Panc1 (cell line): ENCODE measurements around the gene TARBP2.

Experiments
- SIN3A ChIP-seq: IDR thresholded peaks from 2 replicates; pipeline ENCODE4 v1.6.1; 2012; ENCODE audit warnings: low read depth, mild to moderate bottlenecking, low read length, moderate library complexity, borderline replicate concordance; ENCODE audit not compliant: insufficient read depth
- TF ChIP-seq, protein P1 (sequence below): fragments of 450-650 bp; IDR thresholded peaks from 2 replicates; pipeline ENCODE4 v1.5.1; 2017; ENCODE audit warnings: mild to moderate bottlenecking
- TF ChIP-seq, protein P2 (sequence below), 2 experiments: IDR thresholded peaks; 2 replicates each; pipeline ENCODE4 v1.6.1; 2011 to 2012; ENCODE audit warnings: low read depth in 2 of 2, control low read depth in 1 of 2, low read length in 1 of 2, mild to moderate bottlenecking in 1 of 2, moderate library complexity in 1 of 2; ENCODE audit not compliant: insufficient read depth in 1 of 2

DNA sequence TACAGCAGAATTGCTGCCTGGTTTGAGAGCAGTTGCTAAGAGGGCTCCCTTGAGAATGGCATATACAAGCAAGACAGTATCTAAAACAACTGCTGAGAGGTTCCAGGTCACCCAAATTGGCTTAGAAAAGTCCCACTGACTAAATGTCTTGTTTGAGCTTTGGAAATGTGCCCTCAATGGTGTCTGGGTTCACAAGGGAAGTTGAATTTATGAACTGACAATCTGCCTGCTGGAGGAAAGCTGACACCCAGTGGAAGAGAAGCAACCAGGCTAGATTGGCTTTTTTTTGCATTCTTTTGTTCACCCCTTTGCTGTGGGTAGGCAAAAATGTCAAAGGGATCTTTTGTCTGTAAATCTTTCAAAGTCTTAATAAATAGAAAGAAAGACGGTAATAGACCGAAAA is 50.8 kb downstream of the TARBP2 start:
- TF ChIP-seq SIN3A, result no peak
- TF ChIP-seq, protein P1, sequence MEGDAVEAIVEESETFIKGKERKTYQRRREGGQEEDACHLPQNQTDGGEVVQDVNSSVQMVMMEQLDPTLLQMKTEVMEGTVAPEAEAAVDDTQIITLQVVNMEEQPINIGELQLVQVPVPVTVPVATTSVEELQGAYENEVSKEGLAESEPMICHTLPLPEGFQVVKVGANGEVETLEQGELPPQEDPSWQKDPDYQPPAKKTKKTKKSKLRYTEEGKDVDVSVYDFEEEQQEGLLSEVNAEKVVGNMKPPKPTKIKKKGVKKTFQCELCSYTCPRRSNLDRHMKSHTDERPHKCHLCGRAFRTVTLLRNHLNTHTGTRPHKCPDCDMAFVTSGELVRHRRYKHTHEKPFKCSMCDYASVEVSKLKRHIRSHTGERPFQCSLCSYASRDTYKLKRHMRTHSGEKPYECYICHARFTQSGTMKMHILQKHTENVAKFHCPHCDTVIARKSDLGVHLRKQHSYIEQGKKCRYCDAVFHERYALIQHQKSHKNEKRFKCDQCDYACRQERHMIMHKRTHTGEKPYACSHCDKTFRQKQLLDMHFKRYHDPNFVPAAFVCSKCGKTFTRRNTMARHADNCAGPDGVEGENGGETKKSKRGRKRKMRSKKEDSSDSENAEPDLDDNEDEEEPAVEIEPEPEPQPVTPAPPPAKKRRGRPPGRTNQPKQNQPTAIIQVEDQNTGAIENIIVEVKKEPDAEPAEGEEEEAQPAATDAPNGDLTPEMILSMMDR, result no peak
- TF ChIP-seq, protein P2, sequence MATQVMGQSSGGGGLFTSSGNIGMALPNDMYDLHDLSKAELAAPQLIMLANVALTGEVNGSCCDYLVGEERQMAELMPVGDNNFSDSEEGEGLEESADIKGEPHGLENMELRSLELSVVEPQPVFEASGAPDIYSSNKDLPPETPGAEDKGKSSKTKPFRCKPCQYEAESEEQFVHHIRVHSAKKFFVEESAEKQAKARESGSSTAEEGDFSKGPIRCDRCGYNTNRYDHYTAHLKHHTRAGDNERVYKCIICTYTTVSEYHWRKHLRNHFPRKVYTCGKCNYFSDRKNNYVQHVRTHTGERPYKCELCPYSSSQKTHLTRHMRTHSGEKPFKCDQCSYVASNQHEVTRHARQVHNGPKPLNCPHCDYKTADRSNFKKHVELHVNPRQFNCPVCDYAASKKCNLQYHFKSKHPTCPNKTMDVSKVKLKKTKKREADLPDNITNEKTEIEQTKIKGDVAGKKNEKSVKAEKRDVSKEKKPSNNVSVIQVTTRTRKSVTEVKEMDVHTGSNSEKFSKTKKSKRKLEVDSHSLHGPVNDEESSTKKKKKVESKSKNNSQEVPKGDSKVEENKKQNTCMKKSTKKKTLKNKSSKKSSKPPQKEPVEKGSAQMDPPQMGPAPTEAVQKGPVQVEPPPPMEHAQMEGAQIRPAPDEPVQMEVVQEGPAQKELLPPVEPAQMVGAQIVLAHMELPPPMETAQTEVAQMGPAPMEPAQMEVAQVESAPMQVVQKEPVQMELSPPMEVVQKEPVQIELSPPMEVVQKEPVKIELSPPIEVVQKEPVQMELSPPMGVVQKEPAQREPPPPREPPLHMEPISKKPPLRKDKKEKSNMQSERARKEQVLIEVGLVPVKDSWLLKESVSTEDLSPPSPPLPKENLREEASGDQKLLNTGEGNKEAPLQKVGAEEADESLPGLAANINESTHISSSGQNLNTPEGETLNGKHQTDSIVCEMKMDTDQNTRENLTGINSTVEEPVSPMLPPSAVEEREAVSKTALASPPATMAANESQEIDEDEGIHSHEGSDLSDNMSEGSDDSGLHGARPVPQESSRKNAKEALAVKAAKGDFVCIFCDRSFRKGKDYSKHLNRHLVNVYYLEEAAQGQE (IDR thresholded peaks at IDR 0.05; ENCODE audit: insufficient read depth in 1 of 2, low read depth in 2 of 2, low read length in 1 of 2), result no peak
